K562 (cell line): Measurements from ENCODE around the gene ADGRG1. TPM values are rescaled to one million over a fixed set of nuclear protein-coding genes. Genes with fewer than 3 reads are reported as not detected.

Source experiments
- BHLHE40 ChIP-seq: IDR thresholded peaks from 2 replicates; pipeline ENCODE4 v1.6.1; 2011; ENCODE audit warnings: low read length, improper control_type of control experiment
- CEBPB ChIP-seq: fragments of 450-650 bp; IDR thresholded peaks from 2 replicates; pipeline ENCODE4 v1.6.1; 2016; ENCODE audit warnings: missing genetic modification characterization, missing compliant biosample characterization
- CHD4 ChIP-seq: fragments of 200-600 bp; sonication (generic); IDR thresholded peaks from 3 replicates; pipeline ENCODE4 v1.6.1; 2012; ENCODE audit warnings: low read depth, mild to moderate bottlenecking, mixed read lengths, low read length, inconsistent platforms; ENCODE audit not compliant: insufficient read depth, insufficient replicate concordance, poor library complexity, severe bottlenecking
- EGR1 ChIP-seq: fragments of 450-650 bp; conservative IDR thresholded peaks from 2 replicates; pipeline ENCODE4 v1.6.1; 2017; ENCODE audit warnings: mild to moderate bottlenecking
- FUS ChIP-seq: fragments of 200-400 bp; formaldehyde crosslinking; optimal IDR thresholded peaks from 2 replicates; pipeline ENCODE3; 2017; ENCODE audit warnings: low read depth, low read length
- GABPB1 ChIP-seq: sonication (generic); formaldehyde crosslinking; IDR thresholded peaks from 2 replicates; pipeline ENCODE4 v1.8.0; 2022; ENCODE audit warnings: mild to moderate bottlenecking, missing genetic modification reagents
- KLF13 ChIP-seq: fragments of 450-650 bp; IDR thresholded peaks from 2 replicates; pipeline ENCODE4 v1.6.1; 2016; ENCODE audit warnings: missing genetic modification characterization, low read depth, mild to moderate bottlenecking, missing compliant biosample characterization, moderate library complexity, borderline replicate concordance
- NFE2 ChIP-seq: IDR thresholded peaks from 2 replicates; pipeline ENCODE4 v1.6.1; 2014; ENCODE audit warnings: antibody characterized with exemption, low read depth
- NFIC ChIP-seq: fragments of 450-650 bp; IDR thresholded peaks from 2 replicates; pipeline ENCODE4 v1.6.1; 2017; ENCODE audit warnings: mild to moderate bottlenecking, inconsistent platforms
- NRF1 ChIP-seq, 2 experiments: fragments of 450-650 bp; IDR thresholded peaks in 1 of 2; conservative IDR thresholded peaks in 1 of 2; 2 replicates each; pipeline ENCODE4 v1.6.1; 2014; ENCODE audit warnings: mild to moderate bottlenecking in 2 of 2
- PHF21A ChIP-seq: fragments of 450-650 bp; IDR thresholded peaks from 2 replicates; pipeline ENCODE4 v1.6.1; 2017; ENCODE audit warnings: low read depth, borderline replicate concordance
- SMARCA4 ChIP-seq: fragments of 450-650 bp; IDR thresholded peaks from 2 replicates; pipeline ENCODE4 v1.6.1; 2016
- TARDBP ChIP-seq: fragments of 450-650 bp; IDR thresholded peaks from 2 replicates; pipeline ENCODE4 v1.6.1; 2016
- ZFPM2 ChIP-seq: fragments of 250-450 bp; sonication (Bioruptor Pico); IDR thresholded peaks from 2 replicates; pipeline ENCODE4 v1.5.1; 2022; ENCODE audit warnings: mild to moderate bottlenecking
- ZFX ChIP-seq: sonication (generic); formaldehyde crosslinking; IDR thresholded peaks from 2 replicates; pipeline ENCODE4 v1.8.0; 2022; ENCODE audit warnings: mild to moderate bottlenecking, missing genetic modification reagents, moderate library complexity
- ZNF143 ChIP-seq: sonication (generic); formaldehyde crosslinking; IDR thresholded peaks from 2 replicates; pipeline ENCODE4 v1.9.0; 2022; ENCODE audit warnings: mild to moderate bottlenecking, missing genetic modification reagents
- ZNF263 ChIP-seq: sonication (generic); formaldehyde crosslinking; IDR thresholded peaks from 2 replicates; pipeline ENCODE4 v1.8.0; 2022; ENCODE audit warnings: mild to moderate bottlenecking, missing genetic modification reagents, borderline replicate concordance
- ZNF764 ChIP-seq: fragments of 250-450 bp; sonication (Bioruptor Pico); IDR thresholded peaks from 2 replicates; pipeline ENCODE4 v1.4.0; 2020; ENCODE audit warnings: low read depth, mild to moderate bottlenecking, moderate library complexity
- polyA plus RNA-seq, 8 experiments: library from polyadenylated mRNA; depleted of rRNA in 4 of 8; stranded (reverse) in 5 of 8; unstranded in 3 of 8; fragments of >200 nt; fragmentation: Nextera tagmentation in 2 of 8; fragmentation: Illumina TruSeq in 1 of 8; extraction: Ambion mirVana in 2 of 8; extraction: Trizol in 1 of 8; gene quantifications; 2 replicates each; pipeline versions ENCODE4 v1.2.1 to v1.2.3, GENCODE V29; 2011 to 2014; ENCODE audit warnings: inconsistent platforms in 1 of 8, missing spikeins in 1 of 8
- total RNA-seq, 7 experiments: library from RNA; depleted of rRNA in 6 of 7; stranded (reverse); fragments of >200 nt in 6 of 7; fragmentation: Illumina TruSeq in 2 of 7; extraction: Trizol in 2 of 7; gene quantifications; 2 replicates each; pipeline versions ENCODE4 v1.2.1 to v1.2.3, GENCODE V29; 2011 to 2021; ENCODE audit warnings: low replicate concordance in 1 of 7
- TF ChIP-seq, protein P1 (sequence below), 2 experiments: fragments of 150-350 bp in 1 of 2; IDR thresholded peaks; 2 replicates each; pipeline ENCODE4 v1.6.1; 2012 to 2016; ENCODE audit warnings: low read depth in 2 of 2, low read length in 2 of 2, mild to moderate bottlenecking in 1 of 2, moderate library complexity in 1 of 2
- TF ChIP-seq, protein P2 (sequence below): sonication (generic); formaldehyde crosslinking; IDR thresholded peaks from 2 replicates; pipeline ENCODE4 v1.5.0; 2020; ENCODE audit warnings: missing genetic modification reagents
- TF ChIP-seq, protein P3 (sequence below): sonication (generic); formaldehyde crosslinking; IDR thresholded peaks from 2 replicates; pipeline ENCODE4 v1.8.0; 2022; ENCODE audit warnings: mild to moderate bottlenecking, missing genetic modification reagents
- TF ChIP-seq, protein P4 (sequence below): sonication (generic); formaldehyde crosslinking; IDR thresholded peaks from 2 replicates; pipeline ENCODE4 v1.9.0; 2022; ENCODE audit warnings: mild to moderate bottlenecking, missing genetic modification reagents

The ADGRG1 gene
- total and polyA plus RNA-seq, 9 of the 15 experiments (the other 6 are each of a cell fraction or from before 2014, with no cell fraction given): 0.04 to 0.31 (median 0.16) TPM; not detected in 6

DNA sequence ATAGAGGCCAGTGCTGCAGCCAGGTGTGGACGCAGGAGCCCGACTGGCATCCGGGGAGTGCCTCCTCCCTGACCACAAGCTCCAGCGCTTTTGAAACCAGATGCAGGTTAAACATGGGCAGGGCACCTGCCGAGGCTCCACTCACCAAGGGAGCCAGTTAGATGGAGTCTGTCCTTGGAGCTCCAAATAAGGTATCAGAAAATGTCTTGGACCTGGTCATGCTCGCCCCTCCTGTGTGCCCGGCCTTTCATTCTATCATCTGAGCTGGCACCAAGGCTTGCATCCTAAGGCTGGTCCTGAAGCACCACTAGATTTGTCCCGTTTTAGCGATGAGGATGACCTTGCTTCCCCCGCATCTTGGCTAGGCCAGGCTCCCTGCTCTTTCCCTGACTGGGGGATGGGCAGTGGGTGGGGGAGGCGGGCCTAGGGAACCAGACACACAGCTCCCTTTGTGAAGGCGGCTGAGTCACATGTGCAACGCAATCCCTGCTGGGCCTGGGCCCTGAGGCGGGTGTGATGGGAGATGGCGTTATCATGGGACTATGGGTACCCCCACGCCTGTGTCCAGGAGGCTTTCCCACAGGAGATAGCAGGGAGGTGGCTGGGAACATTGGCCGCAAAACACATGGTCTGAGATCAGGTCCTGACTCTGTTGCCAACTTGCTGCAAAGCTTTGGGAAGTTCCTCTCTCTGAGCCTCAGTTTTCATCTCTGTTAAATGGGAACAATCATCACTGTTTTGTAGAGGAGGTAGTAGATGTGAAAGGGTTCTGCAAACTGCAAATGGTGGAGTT, 5.0 kb upstream of the ADGRG1 start (continued):
- TF ChIP-seq, protein P1, sequence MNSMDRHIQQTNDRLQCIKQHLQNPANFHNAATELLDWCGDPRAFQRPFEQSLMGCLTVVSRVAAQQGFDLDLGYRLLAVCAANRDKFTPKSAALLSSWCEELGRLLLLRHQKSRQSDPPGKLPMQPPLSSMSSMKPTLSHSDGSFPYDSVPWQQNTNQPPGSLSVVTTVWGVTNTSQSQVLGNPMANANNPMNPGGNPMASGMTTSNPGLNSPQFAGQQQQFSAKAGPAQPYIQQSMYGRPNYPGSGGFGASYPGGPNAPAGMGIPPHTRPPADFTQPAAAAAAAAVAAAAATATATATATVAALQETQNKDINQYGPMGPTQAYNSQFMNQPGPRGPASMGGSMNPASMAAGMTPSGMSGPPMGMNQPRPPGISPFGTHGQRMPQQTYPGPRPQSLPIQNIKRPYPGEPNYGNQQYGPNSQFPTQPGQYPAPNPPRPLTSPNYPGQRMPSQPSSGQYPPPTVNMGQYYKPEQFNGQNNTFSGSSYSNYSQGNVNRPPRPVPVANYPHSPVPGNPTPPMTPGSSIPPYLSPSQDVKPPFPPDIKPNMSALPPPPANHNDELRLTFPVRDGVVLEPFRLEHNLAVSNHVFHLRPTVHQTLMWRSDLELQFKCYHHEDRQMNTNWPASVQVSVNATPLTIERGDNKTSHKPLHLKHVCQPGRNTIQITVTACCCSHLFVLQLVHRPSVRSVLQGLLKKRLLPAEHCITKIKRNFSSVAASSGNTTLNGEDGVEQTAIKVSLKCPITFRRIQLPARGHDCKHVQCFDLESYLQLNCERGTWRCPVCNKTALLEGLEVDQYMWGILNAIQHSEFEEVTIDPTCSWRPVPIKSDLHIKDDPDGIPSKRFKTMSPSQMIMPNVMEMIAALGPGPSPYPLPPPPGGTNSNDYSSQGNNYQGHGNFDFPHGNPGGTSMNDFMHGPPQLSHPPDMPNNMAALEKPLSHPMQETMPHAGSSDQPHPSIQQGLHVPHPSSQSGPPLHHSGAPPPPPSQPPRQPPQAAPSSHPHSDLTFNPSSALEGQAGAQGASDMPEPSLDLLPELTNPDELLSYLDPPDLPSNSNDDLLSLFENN (IDR thresholded peaks at IDR 0.05; ENCODE audit: low read depth in 2 of 2, low read length in 2 of 2): no peak
- TF ChIP-seq NFE2 (no peak), ZNF263 (CRISPR knock-in tag) (no peak), PHF21A (0 out of 2 replicates have a peak, but pooled peaks have one; percentile 9), KLF13 (no peak), FUS (no peak), GABPB1 (0 out of 2 replicates have a peak, but pooled peaks have one; percentile 20), SMARCA4 (peak; percentile 52; the same call in 1 of the 2 replicates), CHD4 (peak; percentile 87), ZNF143 (CRISPR knock-in tag) (peak; percentile 53; the same call in 1 of the 2 replicates), TARDBP (no peak), NRF1 (conservative IDR thresholded peaks at IDR 0.05 in 1 of 2, IDR thresholded peaks at IDR 0.05 in 1 of 2) (peak in 1 of 2 experiments; percentile 14; a peak in 1 of 4 replicates), ZFX (peak; percentile 41), NFIC (0 out of 2 replicates have a peak, but pooled peaks have one; percentile 8), CEBPB (tag) (no peak), BHLHE40 (peak; percentile 40; the same call in 1 of the 2 replicates), ZNF764 (CRISPR knock-in tag) (no peak), EGR1 (peak; percentile 69), ZFPM2 (CRISPR knock-in tag) (no peak)
- TF ChIP-seq, protein P2, sequence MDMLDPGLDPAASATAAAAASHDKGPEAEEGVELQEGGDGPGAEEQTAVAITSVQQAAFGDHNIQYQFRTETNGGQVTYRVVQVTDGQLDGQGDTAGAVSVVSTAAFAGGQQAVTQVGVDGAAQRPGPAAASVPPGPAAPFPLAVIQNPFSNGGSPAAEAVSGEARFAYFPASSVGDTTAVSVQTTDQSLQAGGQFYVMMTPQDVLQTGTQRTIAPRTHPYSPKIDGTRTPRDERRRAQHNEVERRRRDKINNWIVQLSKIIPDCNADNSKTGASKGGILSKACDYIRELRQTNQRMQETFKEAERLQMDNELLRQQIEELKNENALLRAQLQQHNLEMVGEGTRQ (CRISPR knock-in tag): peak; percentile 60
- TF ChIP-seq, protein P3, sequence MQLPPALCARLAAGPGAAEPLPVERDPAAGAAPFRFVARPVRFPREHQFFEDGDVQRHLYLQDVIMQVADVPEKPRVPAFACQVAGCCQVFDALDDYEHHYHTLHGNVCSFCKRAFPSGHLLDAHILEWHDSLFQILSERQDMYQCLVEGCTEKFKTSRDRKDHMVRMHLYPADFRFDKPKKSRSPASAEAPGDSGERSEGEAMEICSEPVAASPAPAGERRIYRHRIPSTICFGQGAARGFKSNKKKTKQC (CRISPR knock-in tag): no peak
- TF ChIP-seq, protein P4, sequence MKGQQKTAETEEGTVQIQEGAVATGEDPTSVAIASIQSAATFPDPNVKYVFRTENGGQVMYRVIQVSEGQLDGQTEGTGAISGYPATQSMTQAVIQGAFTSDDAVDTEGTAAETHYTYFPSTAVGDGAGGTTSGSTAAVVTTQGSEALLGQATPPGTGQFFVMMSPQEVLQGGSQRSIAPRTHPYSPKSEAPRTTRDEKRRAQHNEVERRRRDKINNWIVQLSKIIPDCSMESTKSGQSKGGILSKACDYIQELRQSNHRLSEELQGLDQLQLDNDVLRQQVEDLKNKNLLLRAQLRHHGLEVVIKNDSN (CRISPR knock-in tag): peak; percentile 80
